NCI-H2081 treated with DMSO at 0.1 percent for 48 hours (cell line): ENCODE measurements around the gene MYLK.
"Not testable (repeated sequence)": the region's sequence is repeated elsewhere in the genome, so short reads cannot be mapped to it uniquely, and the experiment has no call there.

Experiments used
- DNase-seq: peaks from one replicate; lab custom pipeline; 2025; lab: John Stamatoyannopoulos, UW

Gene MYLK

DNA sequence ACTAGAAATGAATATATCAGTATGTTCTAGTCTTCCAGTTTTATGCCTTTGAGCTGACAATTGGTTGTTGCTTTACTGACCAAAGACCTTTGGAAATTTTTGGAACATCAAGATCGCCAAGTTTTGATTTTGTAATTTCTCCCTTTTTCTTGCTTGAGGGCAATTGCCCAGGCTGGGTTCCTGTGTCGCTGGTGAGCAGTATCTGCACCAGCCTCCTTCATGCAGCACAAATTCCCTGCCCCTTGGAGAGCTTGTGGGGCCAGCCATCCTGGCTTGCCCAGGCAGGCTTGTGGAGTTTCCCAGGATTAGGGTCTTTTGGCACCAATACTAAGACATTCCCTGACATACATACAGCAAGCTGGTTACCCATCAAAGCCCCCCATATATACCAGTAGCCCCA lies 261.4 kb downstream of the MYLK start:
- no peak for DNase-seq

DNA sequence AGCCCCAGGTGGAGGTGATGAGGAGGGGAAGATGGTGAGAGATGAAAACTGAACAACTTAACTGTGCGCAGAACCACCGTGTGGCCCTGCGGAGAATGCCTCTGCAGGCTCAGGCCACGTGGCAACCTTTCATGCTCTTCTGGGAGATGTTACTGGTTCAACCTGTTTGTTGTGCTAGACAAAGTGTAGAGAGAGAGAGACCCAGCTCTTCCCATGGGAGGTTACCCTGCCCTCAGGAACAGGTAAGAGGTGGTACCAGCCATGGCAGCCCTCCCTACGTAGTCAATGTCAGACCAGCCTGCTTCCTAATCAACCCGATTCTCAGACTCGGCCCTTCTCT lies 262.3 kb downstream of the MYLK start:
- no peak for DNase-seq

DNA sequence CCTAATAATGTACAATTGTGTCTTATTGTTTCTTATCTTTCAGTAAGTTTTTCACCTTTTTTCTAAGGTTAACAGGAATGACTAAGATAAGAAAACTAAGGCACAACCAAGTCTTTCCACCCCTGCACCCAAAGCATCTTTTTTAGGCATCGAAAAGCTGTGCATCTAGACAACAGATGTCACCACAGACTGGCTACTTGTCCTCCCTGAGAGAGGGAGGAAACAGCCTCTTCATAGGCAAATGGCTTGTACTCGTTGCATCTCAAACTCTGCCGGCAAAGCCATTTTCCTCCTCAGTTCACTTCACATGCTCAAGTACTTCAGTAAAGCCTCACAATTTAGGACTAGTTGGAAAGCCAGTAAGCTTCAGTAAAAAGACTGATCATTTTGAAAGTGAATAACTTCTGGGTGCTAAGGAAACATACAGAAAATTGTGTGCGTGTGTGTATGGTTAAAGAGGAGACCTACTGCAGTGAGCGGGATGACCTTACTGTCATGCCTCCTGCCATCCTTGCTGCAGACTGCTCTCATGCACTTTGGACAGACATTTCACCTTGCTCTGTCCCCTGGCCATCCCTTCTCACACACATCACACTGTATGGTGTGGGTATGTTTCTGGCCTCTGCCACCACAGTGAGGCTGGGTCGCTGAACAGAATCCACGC lies 262.8 kb downstream of the MYLK start:
- DNase-seq, result no peak

DNA sequence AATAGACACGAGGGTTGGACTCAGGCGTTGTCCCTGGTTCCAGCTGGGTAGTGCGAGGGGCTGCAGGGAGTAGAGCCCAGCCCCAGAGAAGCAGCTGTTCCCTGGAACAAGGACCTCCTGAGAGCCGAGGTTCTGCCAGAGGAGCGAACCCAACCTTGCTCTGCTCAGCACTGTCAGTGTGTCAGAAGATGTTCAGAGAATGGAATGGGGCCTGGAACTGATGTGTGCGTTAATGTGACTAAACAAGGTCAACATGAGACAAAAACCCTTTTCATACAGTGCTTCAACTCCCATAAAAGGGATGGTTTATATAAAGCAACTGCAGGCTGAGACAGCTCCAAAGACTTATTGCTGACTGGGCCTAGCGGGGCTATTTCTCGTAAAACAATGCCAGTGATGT lies 263.8 kb downstream of the MYLK start:
- DNase-seq, result no peak

GRCh38 chr3:123618768-123619484 lies 265.2 kb downstream of the MYLK start:
- no peak for DNase-seq

DNA sequence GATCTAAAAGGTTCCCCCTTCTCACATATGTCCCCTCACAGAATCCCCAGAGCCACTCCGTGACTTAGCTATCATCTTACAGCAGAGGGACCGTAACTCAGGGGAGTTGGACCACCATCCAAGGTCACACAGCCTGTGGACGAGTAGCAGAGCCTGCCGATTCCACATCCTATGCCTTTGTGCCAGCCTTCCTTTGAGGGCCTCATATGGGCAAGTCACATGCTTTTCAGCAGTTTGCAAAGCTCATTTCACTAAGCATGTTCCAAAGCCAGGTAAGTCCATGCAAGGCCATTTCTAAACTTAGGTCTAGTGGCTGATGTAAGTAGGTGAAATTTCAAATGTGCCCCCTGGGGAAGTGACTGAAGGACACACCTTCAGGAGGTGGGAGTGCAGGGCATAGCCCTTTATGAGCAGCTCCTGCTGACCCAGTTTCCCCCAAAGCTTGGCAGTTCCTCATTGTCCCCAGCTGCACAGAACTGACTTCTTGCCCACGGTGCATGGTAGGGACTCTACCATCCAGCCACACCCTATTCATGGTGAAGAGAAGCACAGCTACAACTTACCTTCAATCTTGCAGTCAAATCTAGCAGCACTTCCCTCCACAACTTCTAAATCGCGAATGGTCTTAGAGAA lies 265.9 kb downstream of the MYLK start:
- no peak for DNase-seq

GRCh38 chr3:123616593-123616992 lies 267.5 kb downstream of the MYLK start:
- DNase-seq, result no peak

GRCh38 chr3:123613543-123613942 lies 270.6 kb downstream of the MYLK start:
- no peak for DNase-seq

GRCh38 chr3:123611674-123612073 lies 272.5 kb downstream of the MYLK start:
- DNase-seq, result not testable (repeated sequence)

DNA sequence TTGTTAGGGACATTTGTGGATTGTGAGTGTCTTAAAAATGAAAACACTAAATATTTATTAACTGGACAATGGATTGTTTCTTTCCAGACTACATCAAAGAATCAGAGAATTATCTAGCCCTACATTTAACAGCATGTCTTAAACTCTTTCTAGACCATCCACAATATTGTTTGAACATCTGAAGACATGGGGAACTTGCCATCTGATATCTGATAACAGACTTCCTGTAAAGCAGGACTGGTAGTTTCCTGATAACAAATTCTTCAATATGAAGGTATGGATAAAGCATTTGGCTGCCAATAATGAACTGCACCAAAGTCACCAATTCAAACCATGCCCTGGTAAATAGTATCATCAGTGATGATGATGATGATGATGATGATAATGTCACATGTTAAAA lies 273.1 kb downstream of the MYLK start:
- no peak for DNase-seq

- no peak for DNase-seq
Observed at GRCh38 chr3:123610331-123610730, 273.8 kb downstream of the MYLK start.

GRCh38 chr3:123609063-123609462 lies 275.1 kb downstream of the MYLK start:
- DNase-seq, result no peak

- DNase-seq, result no peak
Observed at GRCh38 chr3:123608263-123608937, 275.7 kb downstream of the MYLK start.

GRCh38 chr3:123606527-123606926 lies 277.6 kb downstream of the MYLK start:
- no peak for DNase-seq

GRCh38 chr3:123605789-123606234 lies 278.3 kb downstream of the MYLK start:
- no peak for DNase-seq

- not testable (repeated sequence) for DNase-seq
Observed at GRCh38 chr3:123603153-123603552, 281.0 kb downstream of the MYLK start.

- DNase-seq, result no peak
Observed at GRCh38 chr3:123602325-123602724, 281.8 kb downstream of the MYLK start.

DNA sequence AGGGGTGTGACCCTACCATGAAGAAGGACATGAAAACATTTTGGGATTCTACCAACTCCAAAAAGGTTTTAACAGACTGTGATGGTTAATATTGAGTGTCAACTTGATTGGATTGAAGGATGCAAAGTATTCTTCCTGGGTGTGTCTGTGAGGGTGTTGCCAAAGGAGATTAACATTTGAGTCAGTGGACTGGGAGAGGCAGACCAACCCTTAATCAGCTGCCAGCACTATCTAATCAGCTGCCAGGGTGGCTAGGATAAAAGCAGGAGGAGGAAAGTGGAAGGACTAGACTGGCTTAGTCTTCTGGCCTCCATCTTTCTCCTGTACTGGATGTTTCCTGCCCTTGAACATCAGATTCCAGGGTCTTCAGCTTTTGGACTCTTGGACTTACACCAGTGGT lies 283.3 kb downstream of the MYLK start:
- DNase-seq, result not testable (repeated sequence)

GRCh38 chr3:123597561-123597960 lies 286.6 kb downstream of the MYLK start:
- no peak for DNase-seq

DNA sequence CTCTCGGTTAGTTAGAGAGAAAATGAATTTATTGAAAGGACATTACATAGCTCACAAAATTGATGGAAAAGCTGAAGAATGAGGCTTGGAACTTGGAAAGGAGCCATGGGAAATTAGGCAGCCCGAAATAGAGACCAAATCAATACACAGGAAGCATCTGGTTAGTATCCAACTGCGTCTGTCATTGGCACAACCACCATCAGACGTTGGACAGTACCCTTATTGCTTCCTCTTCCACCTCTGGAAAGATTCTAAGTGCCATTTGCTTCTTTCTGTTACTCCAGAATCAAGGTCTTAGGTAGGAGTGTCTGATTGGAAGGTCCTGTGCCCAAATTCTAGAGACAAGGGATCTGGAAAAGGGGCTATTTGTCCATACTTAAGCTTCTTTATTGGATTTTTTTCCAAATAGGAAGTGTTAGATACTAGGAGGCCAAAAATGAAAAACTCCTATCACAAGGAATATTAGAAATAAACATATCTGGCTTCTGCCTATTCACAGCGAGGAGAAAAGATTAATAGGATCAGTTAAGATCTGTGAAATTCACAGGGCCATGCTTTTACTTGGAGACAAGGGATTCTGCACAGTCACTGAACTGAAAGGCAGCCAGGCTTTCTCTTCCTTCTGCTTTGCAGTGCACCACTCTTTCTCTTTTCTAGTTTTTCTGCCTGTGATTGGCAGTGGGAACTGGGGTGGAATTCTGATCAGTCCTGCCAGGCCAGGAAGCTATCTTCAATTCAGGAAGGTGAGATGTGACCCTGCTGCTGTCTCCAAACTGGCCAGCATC lies 288.5 kb downstream of the MYLK start:
- no peak for DNase-seq

DNA sequence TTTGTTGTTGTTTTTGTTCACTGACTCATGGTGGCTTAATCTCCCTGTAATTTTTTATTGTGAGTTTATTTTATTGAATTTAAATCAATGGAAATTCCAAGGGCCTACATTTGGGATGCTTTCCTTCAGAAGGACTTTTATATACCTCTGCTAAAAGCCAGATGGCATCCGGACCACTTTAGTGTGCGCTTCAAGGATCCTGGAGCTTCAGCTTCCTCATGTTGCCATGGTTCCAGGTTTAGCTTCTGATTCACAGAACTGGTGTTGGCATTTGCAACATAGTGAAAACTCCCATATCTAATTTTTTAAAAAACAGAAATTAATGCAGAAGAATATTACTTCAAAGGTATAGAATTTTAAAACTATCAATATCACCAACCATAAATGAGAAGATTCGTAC lies 290.8 kb downstream of the MYLK start:
- no peak for DNase-seq
